Muscle of back (tissue), 13 donors: Measurements from ENCODE around the gene TIFAB. TPM values are rescaled to one million over a fixed set of nuclear protein-coding genes. Genes with fewer than 3 reads are reported as not detected.
A peak's percentile ranks its signal among the peaks of the same experiment; 100 is the strongest.
"Not testable (repeated sequence)": the region's sequence is repeated elsewhere in the genome, so short reads cannot be mapped to it uniquely, and the experiment has no call there.

Source experiments
- DNase-seq, 3 donors: peaks; one replicate each; pipeline versions ENCODE4 v3.0.0 to v3.0.0-alpha.2; 2013
- long read RNA-seq, 9 donors: transcript quantifications; one replicate each; lab custom pipeline, GENCODE V29; 2026
- polyA plus RNA-seq, 10 donors: library from polyadenylated mRNA; unstranded; fragments of 120-200 nt; gene quantifications; one replicate each; pipeline ENCODE4 v1.2.1, GENCODE V29; 2013; ENCODE audit not compliant: insufficient read length in 10 of 10

Gene TIFAB
- polyA plus RNA-seq: under 1 TPM; 0.05 to 0.33 (median 0.17) TPM
- long read RNA-seq, donor 1: 0 reads
- long read RNA-seq, donor 2: 0 reads
- long read RNA-seq, donor 3: 0 reads
- long read RNA-seq, donor 4: 0 reads
- long read RNA-seq, donor 5: 0 reads
- long read RNA-seq, donor 6, full-length matches to known transcripts: 1 of 1 reads
- long read RNA-seq, donor 6, partial matches to known transcripts: 0 of 1 reads
- long read RNA-seq, donor 6, other reads (novel, unspliced or antisense): 0 of 1 reads
- long read RNA-seq, donor 7: 0 reads
- long read RNA-seq, donor 8: 0 reads
- long read RNA-seq, donor 9: 0 reads

- DNase-seq: no peak
These were observed at the start of gene TIFAB for GRCh38 chr5:135452321-135453030. TIFAB (minus strand) TSS chr5:135452351; CDS start chr5:135449939, 2,412 bp downstream.

GRCh38 chr5:135498637-135498995 is 46.5 kb upstream of the TIFAB start:
- DNase-seq: no peak

GRCh38 chr5:135497971-135498636 is 46.0 kb upstream of the TIFAB start:
- no peak for DNase-seq

- DNase-seq: not testable (repeated sequence)
These were observed 43.4 kb upstream of the TIFAB start for GRCh38 chr5:135495531-135495930.

- no peak for DNase-seq
These were observed 42.0 kb upstream of the TIFAB start for GRCh38 chr5:135494196-135494595.

GRCh38 chr5:135493406-135494180 is 41.4 kb upstream of the TIFAB start:
- DNase-seq: peak in 2 of 3 donors; percentile 21 to 23

GRCh38 chr5:135492319-135492626 is 40.1 kb upstream of the TIFAB start:
- DNase-seq: no peak

- DNase-seq: no peak
These were observed 39.6 kb upstream of the TIFAB start for GRCh38 chr5:135491552-135492318.

- DNase-seq: no peak
These were observed 38.9 kb upstream of the TIFAB start for GRCh38 chr5:135491038-135491551.

GRCh38 chr5:135490245-135491037 is 38.3 kb upstream of the TIFAB start:
- peak in 1 of 3 donors; percentile 38 for DNase-seq

- DNase-seq: peak in 1 of 3 donors; percentile 48
These were observed 37.5 kb upstream of the TIFAB start for GRCh38 chr5:135489466-135490244.

GRCh38 chr5:135488727-135489465 is 36.7 kb upstream of the TIFAB start:
- DNase-seq: peak in 2 of 3 donors; percentile 33 to 51

GRCh38 chr5:135487839-135488514 is 35.8 kb upstream of the TIFAB start:
- no peak for DNase-seq

GRCh38 chr5:135487037-135487395 is 34.9 kb upstream of the TIFAB start:
- DNase-seq: no peak

GRCh38 chr5:135486131-135487036 is 34.2 kb upstream of the TIFAB start:
- no peak for DNase-seq

GRCh38 chr5:135484674-135485086 is 32.5 kb upstream of the TIFAB start:
- no peak for DNase-seq

GRCh38 chr5:135483254-135483653 is 31.1 kb upstream of the TIFAB start:
- DNase-seq: no peak
